Tibial nerve (tissue), 4 donors: ENCODE measurements around the gene FPGS.
"Not testable (repeated sequence)": the region's sequence is repeated elsewhere in the genome, so short reads cannot be mapped to it uniquely, and the experiment has no call there.

Experiments
- CTCF ChIP-seq, 5 experiments: fragments of 200-600 bp in 3 of 5; fragments of 450-650 bp in 2 of 5; sonication (generic) in 3 of 5; IDR thresholded peaks; one replicate each; pipeline ENCODE4 v1.5.1; 2016 to 2019; ENCODE audit warnings: antibody characterized with exemption in 5 of 5, mild to moderate bottlenecking in 3 of 5, moderate library complexity in 2 of 5
- EP300 ChIP-seq, 2 donors: sonication (generic); formaldehyde crosslinking; IDR thresholded peaks; one replicate each; pipeline ENCODE4 v1.6.1; 2017; ENCODE audit warnings: antibody characterized with exemption in 2 of 2, mild to moderate bottlenecking in 1 of 2
- POLR2A ChIP-seq, 2 donors: fragments of 450-650 bp; IDR thresholded peaks; one replicate each; pipeline ENCODE4 v1.6.1; 2017; ENCODE audit warnings: antibody characterized with exemption in 2 of 2, mild to moderate bottlenecking in 2 of 2, moderate library complexity in 2 of 2

DNA sequence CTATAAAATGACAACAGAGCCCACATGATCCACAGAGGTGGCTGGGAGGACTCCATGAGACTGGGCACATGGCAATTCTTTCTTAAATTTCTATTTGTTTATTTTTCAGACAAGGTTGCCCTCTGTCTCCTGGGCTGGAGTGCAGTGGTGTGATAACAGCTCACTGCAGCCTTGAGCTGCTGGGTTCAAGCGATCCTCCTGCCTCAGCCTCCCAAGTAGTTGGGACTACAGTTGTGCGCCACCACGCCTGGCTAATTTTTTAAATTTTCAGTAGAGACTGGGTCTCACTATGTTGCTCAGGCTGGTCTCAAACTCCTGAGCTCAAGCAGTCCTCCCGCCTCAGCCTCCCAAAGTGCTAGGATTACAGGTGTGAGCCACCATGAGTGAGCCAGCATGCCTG is 42.9 kb downstream of the FPGS start:
- TF ChIP-seq CTCF, EP300, POLR2A (IDR thresholded peaks at IDR 0.05): not testable (repeated sequence)
